GM21447 (cell line): ENCODE data around the gene PHTF2.

ENCODE experiments used
- ATAC-seq: cut with Tn5 transposase; IDR thresholded peaks from one replicate; pipeline ENCODE4 v1.9.1; 2021; ENCODE audit not compliant: unreplicated experiment

The PHTF2 gene

GRCh38 chr7:77918676-77919075 lies 120.1 kb downstream of the PHTF2 start:
- ATAC-seq: no peak

GRCh38 chr7:77923419-77923818 lies 124.8 kb downstream of the PHTF2 start:
- peak; percentile 50 for ATAC-seq

- ATAC-seq: no peak
Observed at GRCh38 chr7:77930496-77930895, 131.9 kb downstream of the PHTF2 start.

GRCh38 chr7:77931841-77932240 lies 133.3 kb downstream of the PHTF2 start:
- ATAC-seq: no peak

GRCh38 chr7:77933394-77933793 lies 134.8 kb downstream of the PHTF2 start:
- ATAC-seq: no peak

- no peak for ATAC-seq
Observed at GRCh38 chr7:77935652-77936348, 137.2 kb downstream of the PHTF2 start.

GRCh38 chr7:77940647-77941046 lies 142.1 kb downstream of the PHTF2 start:
- no peak for ATAC-seq

GRCh38 chr7:77942431-77942830 lies 143.9 kb downstream of the PHTF2 start:
- no peak for ATAC-seq

- no peak for ATAC-seq
Observed at GRCh38 chr7:77944183-77945182, 145.9 kb downstream of the PHTF2 start.

- no peak for ATAC-seq
Observed at GRCh38 chr7:77950548-77950947, 152.0 kb downstream of the PHTF2 start.

GRCh38 chr7:77954773-77955555 lies 156.4 kb downstream of the PHTF2 start:
- no peak for ATAC-seq

- ATAC-seq: no peak
Observed at GRCh38 chr7:77958436-77958835, 159.9 kb downstream of the PHTF2 start.

GRCh38 chr7:77959080-77959479 lies 160.5 kb downstream of the PHTF2 start:
- ATAC-seq: no peak

GRCh38 chr7:77960336-77960735 lies 161.8 kb downstream of the PHTF2 start:
- no peak for ATAC-seq

- no peak for ATAC-seq
Observed at GRCh38 chr7:77967429-77967828, 168.9 kb downstream of the PHTF2 start.

GRCh38 chr7:77971726-77972125 lies 173.2 kb downstream of the PHTF2 start:
- ATAC-seq: no peak

- ATAC-seq: no peak
Observed at GRCh38 chr7:77975672-77976480, 177.3 kb downstream of the PHTF2 start.

GRCh38 chr7:77979219-77979618 lies 180.6 kb downstream of the PHTF2 start:
- no peak for ATAC-seq

GRCh38 chr7:77980087-77980713 lies 181.6 kb downstream of the PHTF2 start:
- ATAC-seq: no peak
